GM12891 (cell line): ENCODE results near the gene STK32A.

ENCODE experiments used
- PAX5 ChIP-seq: IDR thresholded peaks from 2 replicates; pipeline ENCODE4 v1.6.1; 2011; ENCODE audit warnings: low read length, moderate library complexity, mild to moderate bottlenecking; ENCODE audit not compliant: insufficient read depth, severe bottlenecking
- POLR2A ChIP-seq: IDR thresholded peaks from 2 replicates; pipeline ENCODE4 v1.6.1; 2011; ENCODE audit warnings: low read depth, low read length, control low read depth
- POLR2AphosphoS5 ChIP-seq: IDR thresholded peaks from 2 replicates; pipeline ENCODE4 v1.6.1; 2011; ENCODE audit warnings: low read depth, low read length, control low read depth
- POU2F2 ChIP-seq: IDR thresholded peaks from 2 replicates; pipeline ENCODE4 v1.6.1; 2011; ENCODE audit warnings: low read depth, mild to moderate bottlenecking, control low read depth, low read length, moderate library complexity
- SPI1 ChIP-seq: IDR thresholded peaks from 2 replicates; pipeline ENCODE4 v1.6.1; 2011; ENCODE audit warnings: low read depth, low read length, control low read depth
- TAF1 ChIP-seq: IDR thresholded peaks from 2 replicates; pipeline ENCODE4 v1.6.1; 2011; ENCODE audit warnings: low read depth, low read length, control low read depth

DNA sequence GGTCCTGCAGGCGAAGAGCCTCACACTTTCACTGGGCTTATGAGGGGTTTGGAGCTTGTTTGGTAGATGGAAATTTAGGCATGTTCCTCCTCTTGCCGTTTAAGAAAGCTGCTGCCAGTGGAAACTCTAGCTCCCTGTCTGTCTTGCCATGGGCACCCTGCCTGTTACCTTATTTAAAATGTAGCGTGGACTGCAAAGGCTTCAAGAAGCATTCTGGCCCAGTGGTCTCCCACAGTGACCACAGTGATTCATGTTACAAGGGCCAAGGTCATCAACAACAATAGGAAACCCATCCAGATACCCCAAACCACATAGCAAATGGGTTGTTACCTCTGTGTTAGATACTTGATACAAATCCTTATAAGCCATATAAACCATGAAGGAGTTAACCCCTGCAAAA is 178.4 kb downstream of the STK32A start:
- TF ChIP-seq POLR2AphosphoS5 (no peak), POLR2A (no peak), SPI1 (no peak), PAX5 (no peak), TAF1 (no peak), POU2F2 (no peak)
